Erythroblast (primary cell): Measurements from ENCODE around the gene PSMC5.
"Not testable (repeated sequence)": the region's sequence is repeated elsewhere in the genome, so short reads cannot be mapped to it uniquely, and the experiment has no call there.

Source experiments
- GATA1 ChIP-seq: IDR thresholded peaks from 2 replicates; pipeline ENCODE4 v1.6.1; 2011; ENCODE audit warnings: low read depth, mild to moderate bottlenecking, control low read depth, low read length, moderate library complexity
- POLR2A ChIP-seq: IDR thresholded peaks from 2 replicates; pipeline ENCODE4 v1.6.1; 2011; ENCODE audit warnings: mild to moderate bottlenecking, low read length

GRCh38 chr17:63796375-63796774 lies 30.9 kb upstream of the PSMC5 start:
- not testable (repeated sequence) for TF ChIP-seq POLR2A, GATA1
